ENCODE measurements around the gene SMYD3. TPM values are rescaled to one million over a fixed set of nuclear protein-coding genes. Genes with fewer than 3 reads are reported as not detected.

The SMYD3 gene
- total and polyA plus RNA-seq, 2 of the 13 experiments (the other 11 are each of a cell fraction or from before 2014, with no cell fraction given), result 27.7 to 35.8 TPM

GRCh38 chr1:246187834-246188372, 319.2 kb downstream of the SMYD3 start (continued):
- TF ChIP-seq GRHL1 (CRISPR knock-in tag; conservative IDR thresholded peaks at IDR 0.05) (no peak), PHF5A (CRISPR knock-in tag; IDR thresholded peaks at IDR 0.05; ENCODE audit: low read depth, unreplicated experiment) (peak; percentile 72), GFI1 (CRISPR knock-in tag; IDR thresholded peaks at IDR 0.05; ENCODE audit: borderline replicate concordance) (0 out of 2 replicates have a peak, but pooled peaks have one; percentile 18), THAP8 (CRISPR knock-in tag; IDR thresholded peaks at IDR 0.05; ENCODE audit: borderline replicate concordance) (no peak), ZNF234 (CRISPR knock-in tag; conservative IDR thresholded peaks at IDR 0.05) (no peak), KLF13 (CRISPR knock-in tag; IDR thresholded peaks at IDR 0.05) (no peak), ZNF772 (CRISPR knock-in tag; IDR thresholded peaks at IDR 0.05) (no peak), GPN1 (CRISPR knock-in tag; IDR thresholded peaks at IDR 0.05; ENCODE audit: borderline replicate concordance) (no peak), ZNF660 (CRISPR knock-in tag; IDR thresholded peaks at IDR 0.05; ENCODE audit: borderline replicate concordance, low read depth) (no peak), ZNF318 (CRISPR knock-in tag; IDR thresholded peaks at IDR 0.05) (no peak), CBX1 (IDR thresholded peaks at IDR 0.05; ENCODE audit: low read depth) (peak; percentile 70), SMAD9 (CRISPR knock-in tag; IDR thresholded peaks at IDR 0.05) (no peak), KDM5A (IDR thresholded peaks at IDR 0.05; ENCODE audit: borderline replicate concordance, low read length) (no peak), ZSCAN25 (CRISPR knock-in tag; IDR thresholded peaks at IDR 0.05) (no peak), NFKBIZ (CRISPR knock-in tag; IDR thresholded peaks at IDR 0.05) (no peak)
